C4-2B (cell line): ENCODE measurements around the gene PRICKLE4.

Experiments
- H3K27ac ChIP-seq: fragments of 450-650 bp; 2 replicates; pipeline ENCODE4 v1.5.1; 2017
- CTCF ChIP-seq: fragments of 450-650 bp; conservative IDR thresholded peaks from 2 replicates; pipeline ENCODE4 v1.5.1; 2017; ENCODE audit warnings: mild to moderate bottlenecking
- ZFX ChIP-seq: fragments of 450-650 bp; IDR thresholded peaks from 2 replicates; pipeline ENCODE4 v1.6.1; 2017

PRICKLE4 gene

GRCh38 chr6:41748102-41748477 is 32.5 kb upstream of the PRICKLE4 start:
- peak overlapping the region; percentile 96 for H3K27ac ChIP-seq
- TF ChIP-seq ZFX (no peak), CTCF (no peak)

GRCh38 chr6:41748542-41748941 is 32.0 kb upstream of the PRICKLE4 start:
- H3K27ac ChIP-seq = peak overlapping the region; percentile 96
- TF ChIP-seq CTCF (no peak), ZFX (no peak)

DNA sequence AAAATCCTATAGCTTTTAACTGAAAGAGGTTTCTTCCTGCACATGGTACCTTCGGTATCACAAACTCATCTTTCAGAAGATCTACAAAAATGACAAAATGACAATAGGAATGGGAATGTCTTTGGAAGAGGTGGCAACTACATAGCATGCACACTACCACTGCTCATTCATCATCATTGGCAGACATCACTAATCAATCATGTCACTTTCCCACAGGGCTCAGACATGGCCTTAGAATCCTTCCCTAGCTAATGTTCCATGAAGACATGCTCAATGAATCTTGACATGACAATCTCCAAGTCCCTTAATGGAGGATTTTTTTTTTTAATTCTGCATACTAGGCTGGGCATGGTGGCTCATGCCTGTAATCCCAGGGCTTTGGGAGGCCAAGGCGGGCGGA is 30.2 kb upstream of the PRICKLE4 start:
- TF ChIP-seq ZFX (no peak), CTCF (no peak)
- H3K27ac ChIP-seq = no peak overlapping the region

DNA sequence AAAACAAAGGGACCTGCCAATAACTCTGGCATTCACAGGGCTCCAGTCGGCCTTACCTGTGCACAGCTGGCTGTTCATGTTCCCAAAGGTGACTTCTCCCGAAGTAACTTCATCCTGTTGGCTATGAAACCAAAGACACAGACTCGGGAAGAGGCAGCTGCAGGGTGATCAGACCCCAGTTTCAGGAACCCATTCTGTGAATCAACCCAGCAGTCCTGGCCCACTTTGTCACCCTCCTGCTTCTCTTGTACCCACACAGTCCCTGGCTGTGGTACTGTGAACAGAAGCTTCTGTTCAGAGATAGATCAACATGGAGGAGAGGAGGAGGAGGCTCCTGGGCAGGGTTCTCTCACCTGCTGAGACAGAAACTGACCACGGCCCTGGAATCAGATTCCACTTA is 24.7 kb upstream of the PRICKLE4 start:
- H3K27ac ChIP-seq = no peak overlapping the region
- no peak for TF ChIP-seq CTCF
- no peak for TF ChIP-seq ZFX

DNA sequence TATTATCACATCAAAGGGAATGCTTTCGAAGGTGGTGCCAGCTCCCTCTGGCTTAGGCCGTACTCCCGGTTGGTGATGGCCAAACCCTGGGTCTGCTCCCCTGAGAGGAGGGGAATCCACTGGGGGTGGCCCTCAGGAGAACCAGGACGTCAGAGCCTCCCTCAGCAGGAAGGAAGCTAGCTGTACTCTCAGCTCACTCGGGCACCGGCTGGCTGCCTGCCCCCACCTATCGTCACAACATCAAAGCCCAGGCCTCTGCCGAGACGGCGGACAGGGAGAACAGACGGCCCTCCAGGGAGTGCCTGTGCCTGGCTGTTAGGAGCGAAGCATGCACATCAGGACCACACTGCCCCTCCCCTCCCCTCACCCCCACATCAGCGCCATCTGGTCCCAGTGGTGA is 24.2 kb upstream of the PRICKLE4 start:
- TF ChIP-seq ZFX (no peak), CTCF (no peak)

GRCh38 chr6:41757271-41757670 is 23.3 kb upstream of the PRICKLE4 start:
- TF ChIP-seq ZFX = no peak
- TF ChIP-seq CTCF = no peak

More for the DNA sequence above, 24.2 kb upstream of the PRICKLE4 start:
- H3K27ac ChIP-seq = no peak overlapping the region

GRCh38 chr6:41757931-41758640 is 22.5 kb upstream of the PRICKLE4 start:
- TF ChIP-seq ZFX = no peak
- no peak overlapping the region for H3K27ac ChIP-seq

More at GRCh38 chr6:41757271-41757670, 23.3 kb upstream of the PRICKLE4 start:
- H3K27ac ChIP-seq = no peak overlapping the region

DNA sequence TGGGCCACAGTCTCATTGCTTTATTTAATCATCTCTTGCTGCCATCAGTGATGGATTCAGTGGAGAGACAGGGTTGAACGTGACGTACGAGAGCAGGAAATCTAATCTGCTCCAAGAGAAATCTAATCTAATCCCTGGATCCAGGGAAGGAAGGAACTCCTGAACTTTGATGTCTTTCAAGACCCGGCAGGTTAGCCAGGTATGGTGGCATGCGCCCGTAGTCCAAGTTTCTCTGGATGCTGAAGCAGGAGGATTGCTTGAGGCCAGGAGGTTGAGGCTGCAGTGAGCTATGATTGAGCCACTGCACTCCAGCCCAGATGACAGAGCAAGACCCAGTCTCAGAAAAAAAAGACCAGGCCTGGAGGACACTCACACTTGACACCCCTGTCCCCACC is 21.9 kb upstream of the PRICKLE4 start:
- TF ChIP-seq CTCF = no peak

More for the DNA sequence above, 21.9 kb upstream of the PRICKLE4 start:
- H3K27ac ChIP-seq = no peak overlapping the region
